ENCODE results near the gene PARP12.

The PARP12 gene

GRCh38 chr7:139990142-139990535, 72.6 kb downstream of the PARP12 start:
- DNase-seq: no peak

- no peak for DNase-seq
Observed at GRCh38 chr7:139989366-139990141, 73.2 kb downstream of the PARP12 start.

GRCh38 chr7:139987691-139988516, 74.8 kb downstream of the PARP12 start:
- DNase-seq: no peak

GRCh38 chr7:139985811-139986210, 76.9 kb downstream of the PARP12 start:
- no peak for DNase-seq

GRCh38 chr7:139984642-139985539, 77.9 kb downstream of the PARP12 start:
- no peak for DNase-seq

GRCh38 chr7:139982927-139983920, 79.5 kb downstream of the PARP12 start:
- DNase-seq: no peak

GRCh38 chr7:139981511-139981895, 81.2 kb downstream of the PARP12 start:
- no peak for DNase-seq

- no peak for DNase-seq
Observed at GRCh38 chr7:139976838-139977656, 85.7 kb downstream of the PARP12 start.

- DNase-seq: no peak
Observed at GRCh38 chr7:139976055-139976837, 86.5 kb downstream of the PARP12 start.

- DNase-seq: no peak
Observed at GRCh38 chr7:139974179-139974811, 88.5 kb downstream of the PARP12 start.

All from NCI-H2029 treated with DMSO at 0.1 percent for 48 hours (cell line).